Activated effector memory CD4-positive, alpha-beta T cell treated with Interleukin-2 at 50 U/mL for 16 hours (primary cell): ENCODE measurements around the gene JAK3.
A peak's percentile ranks its signal among the peaks of the same experiment; 100 is the strongest.
"Not testable (repeated sequence)": the region's sequence is repeated elsewhere in the genome, so short reads cannot be mapped to it uniquely, and the experiment has no call there.

Experiments used
- DNase-seq: peaks from one replicate; pipeline ENCODE4 v3.0.0-alpha.2; 2020

Gene JAK3

DNA sequence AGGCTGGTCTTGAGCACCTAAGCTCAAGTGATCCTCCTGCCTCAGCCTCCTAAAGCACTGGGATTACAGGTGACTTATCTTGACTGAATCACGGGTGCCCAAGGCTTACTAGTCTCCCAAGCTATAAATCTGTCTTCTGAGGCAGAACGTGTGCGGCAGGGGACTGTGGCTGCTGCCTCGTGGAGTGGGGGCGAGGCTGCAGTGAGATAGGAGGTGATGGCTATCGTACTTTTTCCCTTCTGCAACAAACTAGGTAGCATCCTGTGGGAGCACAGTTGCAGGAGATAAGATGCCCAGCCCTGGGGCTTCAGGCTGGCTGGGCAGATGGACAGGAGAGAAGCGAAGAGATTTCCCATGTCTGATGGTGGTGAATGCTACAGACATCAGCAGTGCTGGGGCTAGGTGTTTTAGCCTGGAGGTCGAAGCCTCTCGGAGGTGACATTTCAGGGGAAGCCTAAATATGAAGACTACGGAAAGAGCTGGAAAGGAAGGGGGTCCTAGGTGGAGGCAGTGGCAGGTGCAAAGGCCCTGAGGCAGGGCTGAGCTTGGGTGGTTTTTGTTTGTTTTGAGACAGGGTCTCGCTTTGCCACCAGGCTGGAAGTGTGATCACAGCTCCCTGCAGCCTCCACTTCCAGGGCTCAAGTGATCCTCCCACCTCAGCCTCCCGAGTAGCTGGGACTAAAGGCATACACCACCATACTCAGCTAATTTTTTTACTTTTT, 45.5 kb downstream of the JAK3 start:
- DNase-seq, result no peak

DNA sequence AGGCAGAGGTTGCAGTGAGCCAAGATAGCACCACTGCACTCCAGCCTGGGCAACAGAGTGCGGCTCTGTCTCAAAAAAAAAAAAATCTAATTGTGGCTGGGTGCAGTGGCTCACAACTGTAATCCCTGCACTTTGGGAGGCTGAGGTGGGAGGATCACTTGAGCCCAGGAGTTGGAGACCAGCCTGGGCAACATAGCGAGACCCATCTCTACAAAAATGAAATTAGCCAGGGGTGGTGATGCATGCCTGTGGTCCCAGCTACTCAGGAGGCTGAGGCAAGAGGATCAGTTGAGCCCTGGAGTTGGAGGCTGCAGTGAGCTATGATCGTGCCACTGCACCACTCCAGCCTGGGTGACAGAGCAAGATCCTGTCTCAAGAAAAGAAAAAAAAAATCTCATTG, 49.2 kb downstream of the JAK3 start:
- DNase-seq, result not testable (repeated sequence)

DNA sequence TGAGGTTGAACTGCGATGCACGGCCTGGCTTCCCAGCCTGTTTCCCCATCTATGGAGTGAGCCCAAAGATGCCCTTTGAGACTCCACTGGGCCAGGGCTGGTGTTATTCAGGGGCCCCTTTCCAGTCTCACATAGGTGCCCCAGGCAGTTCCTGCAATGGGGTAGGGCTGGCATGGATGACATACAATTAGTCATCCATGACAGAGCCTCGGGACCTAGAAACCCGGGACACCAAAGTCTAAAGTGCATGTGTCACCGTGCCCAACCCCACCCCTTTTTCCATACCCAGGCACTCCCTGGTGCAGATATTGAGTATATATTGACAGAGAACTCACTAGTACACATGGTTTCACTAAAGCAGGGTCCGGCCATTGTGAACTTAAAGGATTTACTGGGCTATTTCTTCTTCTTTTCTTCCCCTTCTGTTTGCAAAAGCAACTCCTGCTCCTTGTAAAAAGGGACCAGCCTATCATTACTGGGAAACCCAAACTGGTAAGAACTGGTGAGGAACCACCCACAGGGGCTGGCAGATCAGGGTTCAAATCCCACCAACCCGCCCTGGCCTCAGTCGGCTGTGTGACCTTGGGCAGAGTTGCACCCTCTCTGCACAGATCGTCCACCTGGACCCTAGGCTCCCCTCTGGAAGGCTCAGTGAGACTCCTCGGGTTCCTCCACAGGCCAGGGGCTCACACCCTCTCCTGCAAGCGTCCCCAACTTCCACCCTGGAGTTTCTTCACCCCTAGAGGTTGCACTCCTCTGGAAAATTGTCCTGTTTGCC, 50.2 kb downstream of the JAK3 start:
- DNase-seq, result no peak

DNA sequence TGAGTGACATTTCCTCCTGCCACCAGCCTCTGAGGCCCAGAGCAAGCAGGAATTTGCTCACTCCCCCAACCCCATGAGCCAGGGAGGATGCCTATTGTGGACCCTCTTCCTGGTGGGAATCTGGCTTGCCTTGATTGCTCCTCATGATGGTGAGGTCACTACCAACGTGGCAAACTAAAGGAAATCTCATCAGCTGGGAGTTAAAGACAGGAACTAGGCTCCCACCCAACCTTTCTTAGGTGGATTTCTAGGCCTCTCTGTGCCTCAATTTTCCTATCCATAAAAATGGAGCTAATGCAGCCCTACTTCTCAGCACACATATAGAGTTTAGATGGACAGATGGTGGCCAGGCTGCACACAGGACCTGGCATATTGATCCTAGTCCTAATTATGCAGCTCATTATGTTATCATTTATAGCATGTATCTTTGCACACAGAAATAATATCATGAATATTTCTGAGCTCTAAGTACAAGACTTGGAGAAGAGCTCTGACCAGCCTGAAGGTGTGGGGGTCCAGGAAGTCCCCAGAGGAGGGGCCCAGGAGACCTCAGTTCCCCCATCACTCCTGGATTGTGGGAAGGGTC, 50.9 kb downstream of the JAK3 start:
- DNase-seq, result no peak

DNA sequence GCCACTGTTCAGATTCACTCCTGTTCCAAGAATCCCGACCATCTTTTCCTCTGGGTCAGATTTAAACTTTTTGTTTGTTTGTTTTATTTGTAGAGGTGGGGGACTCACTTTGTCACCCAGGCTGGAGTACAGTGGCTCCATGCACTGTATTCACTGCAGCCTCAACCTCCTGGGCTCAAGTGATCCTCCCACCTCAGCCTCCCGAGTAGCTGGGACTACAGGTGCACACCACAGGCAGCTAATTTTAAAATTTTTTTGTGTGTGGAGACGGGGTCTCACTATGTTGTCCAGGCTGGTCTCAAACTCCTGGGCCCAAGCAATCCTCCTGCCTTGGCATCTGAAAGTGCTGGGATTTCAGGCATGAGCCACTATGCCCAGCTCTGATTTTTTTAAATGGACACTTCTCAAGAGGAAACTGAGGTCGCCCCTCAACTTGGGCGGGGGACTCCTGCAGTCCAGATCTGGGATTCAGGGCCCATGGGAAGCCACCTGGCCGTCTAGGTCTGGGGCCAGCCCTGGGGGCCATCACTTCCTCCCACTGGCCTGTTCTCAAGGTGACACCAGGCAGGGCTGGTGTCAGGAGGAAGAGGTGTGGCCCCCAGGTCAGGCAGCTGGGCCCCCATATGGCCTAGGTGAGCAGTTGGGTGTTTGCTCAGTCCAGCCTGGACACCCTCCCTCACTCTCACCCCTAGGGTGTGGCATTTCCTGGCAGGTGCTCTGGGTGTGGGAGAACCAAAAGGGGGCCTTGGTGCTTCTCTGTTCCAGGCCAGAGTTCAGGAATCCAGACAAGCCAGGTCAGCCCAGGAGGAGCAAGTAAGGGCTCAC, 51.6 kb downstream of the JAK3 start:
- DNase-seq, result no peak

DNA sequence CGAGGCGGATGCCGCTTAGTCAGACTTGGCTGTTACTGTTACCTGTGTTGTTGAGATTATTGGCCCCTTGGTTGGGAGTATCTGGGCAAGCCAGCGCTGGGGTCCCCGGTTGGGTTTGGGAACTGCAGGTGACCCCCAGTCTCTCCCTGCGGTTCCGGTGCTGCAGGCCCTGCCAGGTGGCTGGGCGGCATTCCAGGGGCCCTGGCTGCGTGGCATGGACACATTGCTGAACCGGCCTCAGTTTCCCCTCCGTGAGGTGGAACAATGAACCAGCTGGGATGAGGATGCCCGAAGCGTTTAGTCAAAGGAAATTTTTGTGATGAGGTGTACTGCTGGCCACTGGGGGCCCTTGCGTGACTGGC, 52.3 kb downstream of the JAK3 start:
- no peak for DNase-seq

DNA sequence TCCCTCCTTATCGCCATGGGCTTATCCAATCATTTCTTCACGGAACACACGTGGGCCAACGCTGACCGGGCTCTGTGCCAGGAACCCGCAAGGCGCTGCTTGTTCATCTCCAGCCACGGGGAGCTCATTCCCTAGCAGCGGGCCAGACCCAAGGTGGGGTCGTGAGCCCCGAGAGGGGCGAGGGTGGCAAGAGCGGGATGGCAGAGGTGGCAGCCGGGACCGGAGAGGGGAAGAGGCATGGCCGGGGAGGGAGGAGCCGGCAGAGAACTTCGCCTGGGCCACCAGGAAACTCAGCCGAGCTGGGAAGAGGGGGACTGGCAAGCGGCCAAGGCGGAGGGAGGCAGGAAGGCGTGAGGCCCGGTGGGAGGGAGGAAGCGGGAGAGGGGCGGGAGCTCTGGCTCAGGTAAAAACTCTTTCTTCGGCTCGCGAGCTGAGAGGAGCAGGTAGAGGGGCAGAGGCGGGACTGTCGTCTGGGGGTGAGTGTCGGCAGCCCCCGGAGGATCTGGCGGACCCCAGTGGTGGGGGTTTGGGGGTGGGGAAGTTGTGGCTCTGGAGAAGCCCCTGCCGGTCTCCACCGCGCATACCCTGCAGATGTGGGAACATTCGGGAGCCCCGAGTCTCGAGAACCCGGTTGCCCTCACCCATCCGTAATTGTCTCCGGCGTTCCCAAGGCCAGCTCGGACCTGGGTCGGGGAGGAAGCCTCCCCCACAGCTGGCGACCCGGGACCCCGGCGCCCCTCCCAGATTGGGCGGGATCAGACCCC, 52.9 kb downstream of the JAK3 start, which contains the start of gene B3GNT3:
B3GNT3 (plus strand) TSS at position 408 of the 764 bp plus-strand sequence. CDS start 12,670 bp downstream, outside the sequence.
- no peak for DNase-seq

DNA sequence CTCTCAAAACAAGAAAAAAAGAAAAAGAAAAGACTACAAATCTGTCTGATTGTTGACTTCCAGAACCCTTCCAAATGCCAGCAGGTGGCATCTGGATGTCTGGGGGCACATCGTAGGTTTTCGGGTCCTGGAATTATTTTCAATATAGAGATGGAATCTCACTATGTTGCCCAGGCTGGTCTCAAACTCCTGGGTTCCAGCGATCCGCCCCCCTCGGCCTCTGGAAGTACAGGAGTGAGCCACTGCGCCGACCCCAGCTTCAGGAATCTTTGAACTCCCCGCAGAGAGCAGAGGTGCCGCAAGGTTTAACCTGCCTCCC, 53.4 kb downstream of the JAK3 start:
- DNase-seq, result no peak

DNA sequence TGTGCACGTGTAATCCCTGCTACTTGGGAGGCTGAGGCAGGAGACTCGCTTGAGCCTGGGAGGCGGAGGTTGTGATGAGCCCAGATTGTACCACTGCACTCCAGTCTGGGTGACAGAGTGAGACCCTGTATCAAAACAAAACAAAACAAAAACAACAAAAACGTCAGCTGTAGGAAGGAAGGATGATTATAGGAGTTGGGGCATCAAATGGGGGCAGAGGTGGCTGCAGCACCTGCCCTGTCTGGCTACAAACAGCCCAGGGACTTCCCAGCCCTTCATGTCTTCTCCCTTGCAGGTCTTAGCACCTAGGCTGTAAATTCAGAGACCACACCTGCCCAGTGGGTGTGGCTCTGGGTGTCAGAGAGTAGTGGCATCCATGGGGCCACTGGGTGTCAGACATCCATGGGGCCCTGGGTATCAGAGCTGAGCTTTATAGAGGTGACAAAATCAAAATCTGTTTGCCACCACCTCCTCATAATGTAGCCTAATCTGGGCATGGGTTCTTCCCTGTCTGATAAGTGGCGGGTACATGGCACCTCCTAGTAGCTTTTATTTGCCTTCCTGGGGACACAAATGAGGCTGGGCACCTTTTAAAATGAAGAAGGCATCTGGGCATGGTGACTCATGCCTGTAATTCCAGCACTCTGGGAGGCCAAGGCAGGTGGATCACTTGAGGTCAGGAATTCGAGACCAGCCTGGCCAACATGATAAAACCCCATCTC, 57.6 kb downstream of the JAK3 start:
- DNase-seq, result no peak

DNA sequence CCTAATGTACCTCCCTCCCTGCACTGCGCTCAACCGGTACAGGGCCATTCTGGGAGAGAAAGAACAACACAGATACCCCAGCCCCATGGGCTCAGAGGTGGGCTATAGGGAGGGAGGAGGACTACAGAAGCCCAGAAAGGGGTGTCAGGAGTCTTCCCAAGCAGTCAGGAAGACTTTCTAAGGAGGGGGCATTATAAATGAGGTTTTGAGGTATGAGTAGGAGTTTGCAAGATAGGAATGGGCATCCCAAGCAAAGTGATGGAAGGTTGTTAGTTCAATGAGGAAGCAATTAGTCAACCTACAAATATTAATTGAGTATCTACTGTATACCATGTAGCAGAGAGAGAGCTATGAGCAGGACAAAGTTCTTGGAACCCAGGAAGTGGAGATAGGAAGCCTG, 59.1 kb downstream of the JAK3 start:
- DNase-seq, result no peak

DNA sequence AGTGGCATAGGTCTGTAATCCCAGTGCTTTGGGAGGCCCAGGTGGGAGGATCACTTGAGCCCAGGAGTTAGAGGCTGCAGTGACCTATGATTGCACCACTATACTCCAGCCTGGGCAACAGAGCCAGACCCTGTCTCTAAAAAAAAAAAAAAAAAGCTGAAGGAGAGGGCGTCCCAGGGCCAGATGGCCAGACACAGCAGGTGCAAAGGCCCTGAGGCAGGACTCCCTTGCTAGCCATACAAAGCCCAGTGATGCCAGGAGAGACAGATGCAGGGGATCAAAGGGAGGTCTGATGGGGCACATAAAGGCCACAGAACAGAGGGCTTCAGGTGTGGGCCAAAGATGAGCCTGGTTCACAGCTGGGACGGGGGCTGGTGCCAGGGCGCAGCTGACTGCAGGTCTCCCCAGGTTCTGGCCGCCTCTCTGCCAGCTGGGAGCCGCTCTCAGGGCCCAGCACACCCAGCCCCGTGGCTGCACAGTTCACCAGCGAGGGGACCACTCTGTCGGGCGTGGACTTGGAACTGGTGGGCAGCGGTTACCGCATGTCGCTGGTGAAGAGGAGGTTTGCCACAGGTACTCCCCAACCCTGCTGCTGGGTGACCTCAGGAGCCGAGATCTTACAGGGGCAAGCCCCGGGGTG, 60.4 kb downstream of the JAK3 start:
- no peak for DNase-seq

DNA sequence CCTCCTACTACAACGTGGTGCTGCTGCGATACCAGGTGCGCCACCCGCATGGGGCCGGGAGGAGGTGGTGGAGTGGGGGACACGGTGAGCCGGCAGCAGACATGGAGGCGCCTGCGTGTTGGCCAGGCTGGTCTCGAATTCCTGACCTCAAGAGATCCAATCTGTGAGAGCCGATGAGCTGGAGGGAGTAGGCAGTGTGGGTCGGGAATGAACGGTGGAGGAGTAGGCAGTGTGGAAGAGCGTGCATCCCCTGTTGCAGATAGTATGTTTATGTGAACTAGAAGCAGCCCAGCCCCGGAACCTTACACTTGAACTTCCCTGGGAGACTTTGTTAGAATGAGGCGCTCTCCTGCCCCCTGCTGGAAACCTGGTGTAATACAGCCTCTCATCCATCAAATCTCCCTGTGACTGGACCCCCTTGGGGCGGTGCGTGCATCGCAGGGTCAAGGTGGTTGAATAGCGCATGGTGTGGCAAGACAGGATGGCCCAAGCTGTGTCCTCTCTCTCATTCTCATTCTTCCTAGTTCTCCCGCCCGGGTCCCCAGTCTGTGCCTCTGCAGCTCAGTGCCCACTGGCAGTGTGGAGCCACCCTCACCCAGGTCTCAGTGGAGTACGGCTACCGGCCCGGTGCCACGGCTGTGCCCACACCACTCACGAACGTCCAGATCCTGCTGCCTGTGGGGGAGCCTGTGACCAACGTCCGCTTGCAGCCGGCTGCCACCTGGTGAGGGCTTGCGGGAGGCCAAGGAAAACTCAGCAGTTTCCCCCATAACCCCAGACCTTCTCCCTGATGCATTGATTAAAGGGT, 63.4 kb downstream of the JAK3 start:
- DNase-seq, result peak; percentile 48

DNA sequence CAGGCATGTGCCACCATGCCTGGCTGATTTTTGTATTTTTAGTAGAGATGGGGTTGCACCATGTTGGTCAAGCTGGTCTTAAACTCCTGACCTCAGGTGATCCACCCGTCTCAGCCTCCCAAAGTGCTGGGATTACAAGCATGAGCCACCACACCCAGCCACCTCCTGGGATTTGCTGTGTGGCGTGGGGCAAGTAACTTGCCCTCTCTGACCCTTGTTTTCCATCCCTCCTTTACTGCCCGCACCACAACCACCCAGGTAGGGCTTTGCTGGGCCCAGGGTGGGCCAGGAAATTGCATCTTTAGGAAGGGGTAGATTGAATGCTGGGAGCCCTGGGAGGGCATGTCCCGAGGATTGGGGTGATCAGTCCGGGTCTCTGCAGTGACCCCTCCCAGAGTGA, 64.1 kb downstream of the JAK3 start:
- not testable (repeated sequence) for DNase-seq

DNA sequence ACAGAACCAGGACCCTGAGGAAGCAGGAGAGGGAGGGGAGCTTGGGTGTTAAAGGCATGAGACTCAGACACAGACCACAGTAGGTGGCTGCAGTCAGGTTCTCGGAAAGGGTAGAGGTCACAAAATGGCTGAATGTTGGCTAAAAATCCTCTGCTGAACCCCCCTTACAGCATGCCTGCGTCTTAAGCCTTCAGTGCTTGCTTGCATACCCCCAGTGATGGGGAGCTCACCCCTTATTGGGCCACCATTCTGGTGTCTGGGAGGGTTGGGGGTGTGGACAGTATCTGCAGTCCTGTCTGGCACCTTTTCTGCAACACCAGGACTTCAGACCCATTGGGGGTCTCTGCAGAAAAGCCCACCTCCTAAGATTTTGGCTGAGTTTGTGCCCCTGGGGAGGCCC, 67.0 kb downstream of the JAK3 start:
- DNase-seq, result no peak

DNA sequence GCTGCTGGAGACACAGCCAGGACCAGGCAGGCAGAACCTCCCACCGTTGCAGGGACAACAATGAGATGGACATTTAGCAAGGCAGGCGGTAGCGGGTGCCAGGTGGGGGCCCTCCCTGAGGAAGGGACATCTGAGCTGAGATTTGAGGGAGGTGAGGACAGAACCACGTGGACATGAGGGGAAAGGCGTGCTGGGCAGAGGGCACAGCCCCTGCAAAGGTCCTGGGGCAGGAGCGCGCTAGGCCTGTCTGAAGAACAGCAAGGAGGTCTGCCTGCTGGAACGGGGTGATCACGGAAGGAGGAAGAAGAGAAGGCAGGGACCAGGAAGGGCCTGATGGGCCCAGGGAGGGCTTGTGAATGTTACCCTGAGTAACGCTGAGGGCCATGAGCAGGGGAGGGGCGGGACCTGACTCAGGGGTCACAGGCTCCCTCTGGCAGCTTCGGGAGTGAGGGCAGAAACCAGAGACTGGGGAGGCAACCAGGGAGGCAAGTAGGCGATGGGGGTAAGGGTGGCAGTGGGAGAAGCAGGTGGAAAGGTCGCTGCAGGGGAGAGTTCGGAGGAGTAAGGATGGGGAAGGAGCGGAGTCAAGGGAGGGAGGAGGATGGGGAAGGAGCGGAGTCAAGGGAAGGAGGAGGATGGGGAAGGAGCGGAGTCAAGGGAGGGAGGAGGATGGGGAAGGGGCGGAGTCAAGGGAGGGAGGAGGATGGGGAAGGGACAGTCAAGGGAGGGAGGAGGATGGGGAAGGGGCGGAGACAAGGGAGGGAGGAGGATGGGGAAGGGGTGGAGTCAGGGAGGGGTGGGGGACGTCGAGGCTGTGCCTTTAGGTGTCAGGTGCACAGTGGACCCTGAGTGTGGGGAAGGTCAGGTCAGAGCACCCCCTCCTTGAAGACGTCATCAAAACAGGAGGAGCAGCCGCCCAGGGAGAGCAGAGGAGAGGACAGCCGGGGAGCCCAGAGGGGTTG, 68.5 kb downstream of the JAK3 start:
- no peak for DNase-seq

DNA sequence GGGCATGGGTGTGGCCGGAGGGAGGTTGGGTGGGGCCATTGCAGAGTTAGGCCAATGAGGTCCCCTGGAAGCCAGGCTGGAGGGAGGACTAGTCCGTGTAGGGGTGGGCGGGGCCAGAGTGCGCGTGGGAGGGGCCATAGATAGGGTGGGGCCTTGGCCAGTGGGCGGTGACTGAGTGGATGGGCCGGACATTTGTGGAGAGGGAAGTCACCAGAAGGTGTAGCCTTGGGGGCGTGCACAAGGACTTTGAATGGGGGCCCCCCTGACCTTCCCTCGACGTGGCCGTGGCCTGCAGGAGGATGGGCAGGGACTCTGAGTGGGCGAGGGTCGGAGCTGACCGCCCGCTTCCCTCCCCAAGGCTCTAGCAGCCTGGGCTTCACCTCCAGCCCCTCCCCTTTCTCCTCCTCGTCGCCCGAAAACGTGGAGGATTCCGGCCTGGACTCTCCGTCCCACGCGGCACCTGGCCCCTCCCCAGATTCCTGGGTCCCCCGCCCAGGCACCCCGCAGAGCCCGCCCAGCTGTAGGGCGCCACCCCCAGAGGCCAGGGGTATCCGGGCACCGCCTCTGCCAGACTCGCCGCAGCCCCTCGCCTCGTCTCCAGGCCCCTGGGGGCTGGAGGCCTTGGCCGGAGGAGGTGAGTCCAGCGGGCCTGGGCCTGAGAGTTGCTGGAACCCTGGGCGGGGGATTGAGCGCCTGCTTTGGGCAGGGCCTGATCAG, 69.4 kb downstream of the JAK3 start:
- DNase-seq, result no peak

DNA sequence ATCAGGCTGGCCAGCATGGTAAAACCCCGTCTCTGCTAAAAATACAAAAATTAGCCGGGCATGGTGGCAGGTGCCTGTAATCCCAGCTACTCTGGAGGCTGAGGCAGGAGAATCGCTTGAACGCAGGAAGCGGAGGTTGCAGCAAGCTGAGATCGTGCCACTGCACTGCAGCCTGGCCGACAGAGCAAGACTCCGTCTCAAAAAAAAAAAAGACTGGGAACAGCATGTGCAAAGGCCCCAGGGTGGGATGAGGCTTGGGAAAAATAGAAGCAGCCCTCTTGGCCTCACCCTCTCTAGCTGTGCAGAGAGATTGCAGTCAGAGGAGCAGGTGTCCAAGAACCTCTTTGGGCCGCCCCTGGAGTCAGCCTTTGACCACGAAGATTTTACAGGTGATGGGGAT, 69.9 kb downstream of the JAK3 start:
- DNase-seq, result not testable (repeated sequence)

DNA sequence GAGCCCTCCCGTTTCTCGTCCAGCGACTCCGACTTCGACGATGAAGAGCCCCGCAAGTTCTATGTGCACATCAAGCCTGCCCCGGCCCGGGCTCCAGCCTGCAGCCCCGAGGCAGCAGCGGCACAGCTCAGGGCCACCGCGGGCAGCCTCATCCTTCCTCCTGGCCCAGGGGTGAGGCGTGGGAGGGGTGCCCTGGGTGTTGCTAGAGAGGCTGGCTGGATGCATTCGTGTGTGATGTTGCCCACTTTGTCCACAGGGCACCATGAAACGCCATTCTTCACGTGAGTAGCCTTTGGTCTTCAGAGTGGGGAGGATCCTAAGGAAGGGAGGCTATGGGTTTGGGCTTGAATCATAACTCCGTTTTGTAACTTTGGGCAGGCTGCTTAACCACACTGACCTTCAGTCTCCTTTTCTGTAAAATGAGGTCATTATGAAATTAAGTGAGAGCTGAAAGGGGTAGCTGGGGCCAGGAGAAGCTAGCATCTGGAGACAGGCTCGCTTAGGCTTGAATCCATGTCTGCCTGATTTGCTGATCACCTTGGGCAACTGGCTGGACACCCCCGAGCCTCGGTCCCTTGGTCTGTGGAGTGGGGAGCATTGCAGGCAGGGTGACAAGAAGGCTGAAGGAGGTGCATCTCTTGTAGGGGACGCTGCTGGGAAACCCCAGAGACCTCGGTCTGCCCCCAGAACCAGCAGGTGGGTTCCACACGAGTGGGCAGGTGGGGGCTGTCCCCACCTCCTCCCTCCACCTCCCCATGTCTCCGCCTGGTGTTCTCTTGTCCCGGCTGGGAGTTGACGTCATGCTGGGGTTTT, 71.6 kb downstream of the JAK3 start:
- no peak for DNase-seq
